ENCODE data around the gene DOC2B. TPM values are rescaled to one million over a fixed set of nuclear protein-coding genes. Genes with fewer than 3 reads are reported as not detected.
"Not testable (repeated sequence)": the region's sequence is repeated elsewhere in the genome, so short reads cannot be mapped to it uniquely, and the experiment has no call there.

The DOC2B gene
- total RNA-seq, 1 donor from 2014 or later = 37.9 TPM

DNA sequence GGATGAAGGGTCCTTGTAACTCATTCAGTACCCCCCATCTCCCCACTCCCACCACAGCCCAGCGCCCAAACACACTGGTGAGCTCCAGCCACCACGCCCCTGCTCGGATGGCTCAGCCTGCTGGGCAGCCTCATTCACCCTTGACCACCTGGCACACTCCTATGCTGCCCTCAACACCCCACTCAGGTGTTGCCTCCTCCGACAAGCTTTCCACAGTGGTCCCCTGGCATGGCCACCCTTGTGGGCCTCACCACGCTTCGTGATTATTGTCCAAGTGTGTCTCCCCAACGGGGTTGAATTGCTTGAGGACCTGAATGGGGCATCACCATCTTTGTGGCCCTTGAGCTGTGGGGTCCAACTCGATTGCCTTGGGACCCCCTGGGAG is 12.0 kb upstream of the DOC2B start:
- no peak for DNase-seq (ENCODE audit: low read depth in 2 of 2)

- DNase-seq (ENCODE audit: low read depth in 2 of 2) = no peak
These were observed 11.4 kb upstream of the DOC2B start for GRCh38 chr17:192666-193425.

GRCh38 chr17:189444-189843 is 8.0 kb upstream of the DOC2B start:
- DNase-seq (ENCODE audit: low read depth in 2 of 2) = no peak

DNA sequence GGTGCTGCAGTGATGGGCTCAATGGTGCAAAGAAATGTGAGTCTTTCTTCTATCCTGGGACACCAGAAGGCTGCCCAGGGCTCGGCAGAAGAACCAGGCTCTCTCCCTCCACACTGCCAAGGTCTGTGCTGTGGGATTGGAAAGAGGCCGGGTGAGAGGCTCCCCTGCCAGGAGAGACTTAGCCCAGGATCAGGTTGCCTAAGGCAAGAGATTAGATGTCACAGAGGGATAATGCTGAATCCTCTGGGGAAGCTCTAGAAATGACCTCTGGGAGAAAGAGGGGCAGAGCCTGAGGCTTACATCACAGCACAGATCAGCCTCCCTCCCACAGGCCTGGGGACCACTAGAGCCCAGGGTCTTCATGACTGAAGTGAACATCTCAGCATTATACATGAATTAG is 5.7 kb upstream of the DOC2B start:
- DNase-seq (ENCODE audit: low read depth in 2 of 2) = no peak

GRCh38 chr17:185445-186138 is 4.1 kb upstream of the DOC2B start:
- DNase-seq (ENCODE audit: low read depth in 2 of 2) = peak in 1 of 2 donors; percentile 45

DNA sequence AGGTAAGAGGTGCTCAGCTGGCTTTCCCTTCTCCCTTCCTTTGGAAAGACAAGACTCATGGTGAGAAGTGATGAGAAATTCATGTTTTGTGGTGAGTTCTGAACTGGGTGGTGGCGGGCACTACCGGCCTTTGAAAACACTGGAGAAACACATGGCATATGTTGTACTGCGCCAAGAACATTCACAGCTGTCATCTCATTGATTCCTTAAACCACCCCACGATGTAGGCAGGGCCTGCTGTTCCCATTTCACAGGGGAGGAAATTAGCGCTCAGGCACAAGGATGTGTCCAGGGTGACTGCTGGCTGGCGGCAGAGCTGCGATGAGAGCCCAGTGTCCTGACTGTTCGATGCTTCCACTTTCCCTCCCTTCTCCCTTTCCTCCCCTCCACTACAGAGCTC is 1.6 kb upstream of the DOC2B start:
- DNase-seq (ENCODE audit: low read depth in 2 of 2) = no peak

GRCh38 chr17:182050-182751 is 751 bp upstream of the DOC2B start:
- DNase-seq (ENCODE audit: low read depth in 2 of 2) = peak in 1 of 2 donors; percentile 28

GRCh38 chr17:180381-181244 is 837 bp downstream of the DOC2B start:
- peak in 1 of 2 donors; percentile 38 for DNase-seq (ENCODE audit: low read depth in 2 of 2)

DNA sequence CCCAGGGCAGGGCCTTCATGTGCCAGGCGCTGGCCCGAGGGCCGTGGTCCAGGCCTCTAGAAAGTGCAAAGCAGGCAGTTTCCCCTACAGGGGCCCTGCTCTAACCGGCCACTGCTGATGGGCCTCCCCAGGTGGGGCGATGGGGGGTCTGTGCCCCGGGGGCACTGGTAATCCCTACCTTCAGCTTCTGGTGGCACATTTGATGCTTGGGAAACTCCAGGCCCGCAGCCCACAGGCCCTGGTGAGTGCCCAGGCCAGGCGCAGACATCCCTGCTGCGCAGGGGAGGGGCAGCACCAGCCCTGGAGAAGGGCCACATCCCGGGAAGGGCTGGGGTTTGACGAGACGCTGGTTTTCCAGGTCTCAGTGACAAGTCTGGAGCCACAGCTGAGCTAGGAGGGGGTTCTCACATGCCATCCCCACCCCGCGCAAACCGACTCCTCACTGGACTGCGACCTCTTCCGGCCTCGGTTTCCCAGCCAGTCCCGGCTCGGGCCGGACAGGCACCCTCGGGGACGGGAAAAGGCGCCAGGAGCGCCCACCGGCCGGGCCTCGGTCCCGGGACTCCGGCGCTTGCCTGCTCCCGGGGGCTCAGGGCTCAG is 1.6 kb downstream of the DOC2B start:
- DNase-seq (ENCODE audit: low read depth in 2 of 2) = no peak

DNA sequence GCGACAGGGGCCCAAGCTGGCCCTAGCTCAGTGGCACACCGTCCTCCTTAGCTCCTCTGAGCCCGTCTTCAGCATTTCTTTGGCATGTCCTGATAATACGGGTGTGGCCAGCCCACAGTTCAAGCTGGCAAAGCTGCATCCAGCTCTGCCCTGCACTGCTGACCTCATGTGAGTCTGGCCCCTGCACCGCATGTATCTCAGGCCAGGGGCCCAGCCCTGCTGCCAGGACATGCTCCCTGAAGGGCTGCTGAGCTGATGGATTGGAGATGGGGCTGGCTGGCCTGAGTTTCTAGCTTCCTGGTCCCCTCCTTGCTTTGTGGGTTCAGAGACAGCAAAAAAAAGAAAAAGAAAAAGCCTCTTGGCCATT is 2.4 kb downstream of the DOC2B start:
- no peak for DNase-seq (ENCODE audit: low read depth in 2 of 2)

- DNase-seq (ENCODE audit: low read depth in 2 of 2) = no peak
These were observed 3.0 kb downstream of the DOC2B start for GRCh38 chr17:178292-179065.

- DNase-seq (ENCODE audit: low read depth in 2 of 2) = no peak
These were observed 3.7 kb downstream of the DOC2B start for GRCh38 chr17:177762-178161.

DNA sequence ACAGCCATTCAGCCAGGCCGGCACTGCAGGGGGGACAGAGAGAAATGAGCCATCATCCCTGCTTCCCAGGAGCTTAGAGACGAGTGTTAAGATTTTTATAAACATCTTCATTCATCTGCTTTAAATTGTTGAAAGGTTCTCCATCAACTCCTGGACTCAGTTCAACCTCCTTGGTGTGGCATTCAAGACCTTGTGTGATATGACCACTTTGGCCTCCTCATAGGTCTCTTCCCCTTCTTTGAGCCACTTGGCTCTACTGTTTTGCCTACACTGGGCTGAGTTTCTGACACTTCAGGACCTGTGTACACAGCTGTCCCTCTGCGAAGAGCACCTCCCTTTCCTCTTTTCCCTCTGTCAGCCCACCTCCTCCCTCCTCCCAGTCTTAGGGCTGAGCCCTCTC is 4.3 kb downstream of the DOC2B start:
- DNase-seq (ENCODE audit: low read depth in 2 of 2) = no peak

GRCh38 chr17:173166-173911 is 8.1 kb downstream of the DOC2B start:
- DNase-seq (ENCODE audit: low read depth in 2 of 2) = no peak

- no peak for DNase-seq (ENCODE audit: low read depth in 2 of 2)
These were observed 9.0 kb downstream of the DOC2B start for GRCh38 chr17:172401-172800.

DNA sequence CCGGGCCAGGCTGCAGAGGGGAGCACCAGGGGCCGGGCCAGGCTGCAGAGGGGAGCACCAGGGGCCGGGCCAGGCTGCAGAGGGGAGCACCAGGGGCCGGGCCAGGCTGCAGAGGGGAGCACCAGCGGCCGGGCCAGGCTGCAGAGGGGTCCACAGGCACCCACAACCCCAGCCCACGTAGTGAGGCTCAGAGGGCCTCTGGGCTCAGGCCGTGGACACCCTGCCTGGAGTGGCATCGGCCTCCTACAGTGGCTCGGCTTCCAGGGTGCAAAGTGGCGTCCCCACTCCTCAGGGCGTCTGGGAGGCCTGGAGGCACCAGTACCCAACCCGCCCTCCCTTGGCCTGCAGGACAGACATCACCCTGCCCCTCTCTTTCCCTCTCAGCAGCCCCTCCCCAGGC is 9.6 kb downstream of the DOC2B start:
- no peak for DNase-seq (ENCODE audit: low read depth in 2 of 2)

DNA sequence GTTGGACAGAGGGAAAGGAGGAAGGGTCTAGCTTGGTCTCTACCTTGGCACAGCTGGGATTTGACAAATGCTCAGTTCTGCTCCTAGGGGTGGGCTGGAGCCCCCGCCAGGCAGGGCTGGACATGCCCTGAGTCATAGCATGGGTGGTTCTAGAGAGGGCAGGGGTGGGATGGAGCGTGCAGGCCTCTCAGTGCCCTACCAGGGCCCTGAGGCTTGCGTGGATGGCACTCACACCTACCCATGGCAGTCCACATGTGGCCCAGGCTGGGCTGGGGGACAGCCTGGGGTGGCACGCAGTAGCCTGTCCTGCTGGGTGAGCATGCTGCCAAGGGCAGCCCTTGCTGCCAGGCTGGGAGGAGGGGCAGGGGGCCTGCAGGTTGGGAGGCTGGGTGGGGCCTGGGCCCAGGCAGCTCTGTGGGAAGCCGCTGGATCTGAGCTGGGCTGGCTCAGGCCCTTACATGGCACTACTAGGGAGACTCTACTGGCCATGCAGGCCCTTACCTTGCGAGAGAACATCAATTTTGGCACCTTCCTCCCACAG is 11.2 kb downstream of the DOC2B start:
- DNase-seq (ENCODE audit: low read depth in 2 of 2) = no peak

GRCh38 chr17:168614-169013 is 12.8 kb downstream of the DOC2B start:
- DNase-seq (ENCODE audit: low read depth in 2 of 2) = not testable (repeated sequence)

- DNase-seq (ENCODE audit: low read depth in 2 of 2) = no peak
These were observed 15.5 kb downstream of the DOC2B start for GRCh38 chr17:165939-166338.
